Esophagus squamous epithelium (tissue), 5 donors: ENCODE results near the gene HIRA. TPM values are rescaled to one million over a fixed set of nuclear protein-coding genes. Genes with fewer than 3 reads are reported as not detected.
"Not testable (repeated sequence)": the region's sequence is repeated elsewhere in the genome, so short reads cannot be mapped to it uniquely, and the experiment has no call there.

ENCODE experiments used
- DNase-seq: peaks from one replicate; lab custom pipeline; 2025; lab: John Stamatoyannopoulos, UW
- H3K27ac ChIP-seq, 4 donors: fragments of 200-600 bp; sonication (generic); one replicate each; pipeline ENCODE4 v1.5.1; 2016 to 2019; ENCODE audit warnings: mild to moderate bottlenecking in 1 of 4
- H3K27me3 ChIP-seq, 4 donors: fragments of 200-600 bp; sonication (generic); 1 replicate in 3 of 4; 2 replicates in 1 of 4; pipeline versions ENCODE4 v1.5.1 to v1.6.0; 2017 to 2021; ENCODE audit warnings: antibody characterized with exemption in 1 of 4
- H3K36me3 ChIP-seq, 3 donors: fragments of 200-600 bp; sonication (generic); one replicate each; pipeline ENCODE4 v1.5.1; 2016 to 2019
- H3K4me1 ChIP-seq, 3 donors: fragments of 200-600 bp; sonication (generic); one replicate each; pipeline ENCODE4 v1.5.1; 2017 to 2019
- H3K4me3 ChIP-seq, 4 donors: fragments of 200-600 bp; sonication (generic); 1 replicate in 3 of 4; 2 replicates in 1 of 4; pipeline ENCODE4 v1.5.1; 2016 to 2019; ENCODE audit warnings: mild to moderate bottlenecking in 2 of 4, moderate library complexity in 1 of 4
- H3K9me3 ChIP-seq, 3 donors: fragments of 200-600 bp; sonication (generic); one replicate each; pipeline ENCODE4 v1.5.1; 2016 to 2019
- POLR2A ChIP-seq, 4 donors: fragments of 450-650 bp; IDR thresholded peaks; one replicate each; pipeline ENCODE4 v1.6.1; 2017; ENCODE audit warnings: antibody characterized with exemption in 4 of 4, mild to moderate bottlenecking in 4 of 4, moderate library complexity in 3 of 4
- WGBS, 2 donors: methylation state at CpG; one replicate each; pipeline ENCODE4 v1.1.5; 2018; 5-methylcytosine and 5-hydroxymethylcytosine counted together
- intact Hi-C: fragments of 100-400 bp; cut with DNase I; formaldehyde crosslinking; loops from one replicate; pipeline ENCODE4 v1.15.0; 2022
- total RNA-seq, 4 donors: library from RNA; depleted of rRNA; stranded (reverse); fragments of >200 nt; gene quantifications; one replicate each; pipeline ENCODE4 v1.1.0, GENCODE V29; 2016
- TF ChIP-seq, protein P1 (sequence below), 6 experiments: fragments of 450-650 bp in 4 of 6; fragments of 200-600 bp in 2 of 6; sonication (generic) in 2 of 6; IDR thresholded peaks; one replicate each; pipeline ENCODE4 v1.5.1; 2016 to 2019; ENCODE audit warnings: antibody characterized with exemption in 6 of 6, mild to moderate bottlenecking in 4 of 6, moderate library complexity in 4 of 6
- donor health status: DM: yes; HTN: yes; CAD: no.

HIRA gene
- total RNA-seq, 4 donors from 2014 or later, result 11.2 to 19.8 (median 14.4) TPM

- TF ChIP-seq, protein P1, sequence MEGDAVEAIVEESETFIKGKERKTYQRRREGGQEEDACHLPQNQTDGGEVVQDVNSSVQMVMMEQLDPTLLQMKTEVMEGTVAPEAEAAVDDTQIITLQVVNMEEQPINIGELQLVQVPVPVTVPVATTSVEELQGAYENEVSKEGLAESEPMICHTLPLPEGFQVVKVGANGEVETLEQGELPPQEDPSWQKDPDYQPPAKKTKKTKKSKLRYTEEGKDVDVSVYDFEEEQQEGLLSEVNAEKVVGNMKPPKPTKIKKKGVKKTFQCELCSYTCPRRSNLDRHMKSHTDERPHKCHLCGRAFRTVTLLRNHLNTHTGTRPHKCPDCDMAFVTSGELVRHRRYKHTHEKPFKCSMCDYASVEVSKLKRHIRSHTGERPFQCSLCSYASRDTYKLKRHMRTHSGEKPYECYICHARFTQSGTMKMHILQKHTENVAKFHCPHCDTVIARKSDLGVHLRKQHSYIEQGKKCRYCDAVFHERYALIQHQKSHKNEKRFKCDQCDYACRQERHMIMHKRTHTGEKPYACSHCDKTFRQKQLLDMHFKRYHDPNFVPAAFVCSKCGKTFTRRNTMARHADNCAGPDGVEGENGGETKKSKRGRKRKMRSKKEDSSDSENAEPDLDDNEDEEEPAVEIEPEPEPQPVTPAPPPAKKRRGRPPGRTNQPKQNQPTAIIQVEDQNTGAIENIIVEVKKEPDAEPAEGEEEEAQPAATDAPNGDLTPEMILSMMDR (IDR thresholded peaks at IDR 0.05), result no peak
- TF ChIP-seq POLR2A (IDR thresholded peaks at IDR 0.05), result no peak
- Histone ChIP-seq H3K9me3 (no peaks in the 10 kb centered on the region), H3K27me3 (no peaks in the 10 kb centered on the region), H3K27ac (no peak overlapping the region), H3K4me3 (no peak overlapping the region), H3K4me1 (no peaks in the 10 kb centered on the region), H3K36me3 (no peaks in the 10 kb centered on the region)
- DNase-seq, result no peak
- intact Hi-C loops, result no loop called here
- 61 to 86% methylated on average over 2 of the region's 2 CpGs for WGBS, 2 donors
Observed at GRCh38 chr22:19307872-19308271, 123.7 kb downstream of the HIRA start.

GRCh38 chr22:19306535-19306934, 125.0 kb downstream of the HIRA start:
- H3K27ac ChIP-seq, DNase-seq, intact Hi-C loops, H3K4me3 ChIP-seq, H3K9me3 ChIP-seq, H3K27me3 ChIP-seq, H3K4me1 ChIP-seq, H3K36me3 ChIP-seq: not testable (repeated sequence)
- 85 to 88% methylated on average over 6 of the region's 6 CpGs for WGBS, 2 donors

DNA sequence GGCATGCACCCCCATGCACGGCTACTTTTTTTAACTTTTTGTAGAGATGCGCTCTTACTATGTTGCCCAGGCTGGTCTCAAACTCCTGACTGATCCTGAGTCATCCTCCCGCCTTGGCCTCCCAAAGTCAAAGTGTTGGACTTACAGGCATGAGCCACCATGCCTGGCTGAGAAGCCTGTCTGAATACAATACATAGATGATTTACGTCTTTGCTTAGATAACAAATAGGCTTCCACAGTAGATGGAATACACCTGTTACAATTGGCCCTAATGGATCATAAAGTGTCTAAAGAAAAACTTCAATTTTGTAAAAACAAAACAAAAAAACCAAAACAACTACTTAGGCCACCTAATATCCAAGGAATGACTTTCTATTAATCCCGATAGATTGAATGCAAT, 127.0 kb downstream of the HIRA start:
- intact Hi-C loops, result no loop called here
- Histone ChIP-seq H3K36me3 (no peaks in the 10 kb centered on the region), H3K27me3 (no peaks in the 10 kb centered on the region), H3K4me3 (no peak overlapping the region), H3K4me1 (no peaks in the 10 kb centered on the region), H3K9me3 (no peaks in the 10 kb centered on the region), H3K27ac (no peak overlapping the region)
- WGBS, 2 donors, result 77 to 94% methylated on average over 3 to 4 of the region's 5 CpGs
- TF ChIP-seq POLR2A (IDR thresholded peaks at IDR 0.05), result no peak
- TF ChIP-seq, protein P1 (IDR thresholded peaks at IDR 0.05), result no peak
- no peak for DNase-seq

GRCh38 chr22:19303785-19304184, 127.7 kb downstream of the HIRA start:
- intact Hi-C loops, result no loop called here
- no peak for DNase-seq
- WGBS, 2 donors, result 33 to 73% methylated on average over 1 of the region's 1 CpG
- H3K4me3 ChIP-seq, result no peak overlapping the region
- H3K4me1 ChIP-seq, result no peaks in the 10 kb centered on the region
- TF ChIP-seq, protein P1 (IDR thresholded peaks at IDR 0.05), result no peak
- TF ChIP-seq POLR2A (IDR thresholded peaks at IDR 0.05), result no peak
- no peak overlapping the region for H3K27ac ChIP-seq
- no peaks in the 10 kb centered on the region for H3K27me3 ChIP-seq
- no peaks in the 10 kb centered on the region for H3K9me3 ChIP-seq
- no peaks in the 10 kb centered on the region for H3K36me3 ChIP-seq

DNA sequence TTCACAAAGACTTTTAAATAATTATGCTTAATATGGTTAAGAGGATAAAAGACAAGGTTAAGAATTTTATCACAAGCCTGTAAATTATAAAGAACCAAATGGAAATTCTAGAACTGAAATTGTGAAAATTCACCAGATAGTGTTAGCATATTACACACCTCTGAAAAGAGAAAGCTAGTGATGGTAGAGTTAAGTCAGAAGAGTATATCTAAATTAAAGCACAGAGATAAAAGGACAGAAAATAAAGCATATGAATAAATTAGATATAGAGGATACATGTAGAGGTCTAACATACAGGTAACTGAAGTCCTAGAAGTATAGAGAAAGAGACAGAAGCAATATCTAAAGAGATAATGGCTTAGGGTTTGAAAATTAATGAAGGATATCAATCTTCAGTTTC, 135.8 kb downstream of the HIRA start:
- DNase-seq, result no peak
- TF ChIP-seq POLR2A (IDR thresholded peaks at IDR 0.05), result no peak
- TF ChIP-seq, protein P1 (IDR thresholded peaks at IDR 0.05), result no peak
- Histone ChIP-seq H3K9me3 (no peaks in the 10 kb centered on the region), H3K4me3 (no peak overlapping the region), H3K4me1 (peaks cover 5 to 19% (median 13%) of the 10 kb centered on the region in 3 donors), H3K27ac (no peak overlapping the region), H3K27me3 (no peaks in the 10 kb centered on the region), H3K36me3 (no peaks in the 10 kb centered on the region)
- intact Hi-C loops, result no loop called here
